ENCODE results near the gene EGR2.

EGR2 gene

GRCh38 chr10:62816331-62817120, at the start of gene EGR2:
TSS of gene EGR2 (minus strand) at chr10:62816366. CDS start at chr10:62816029, 337 bp downstream.
- DNase-seq (ENCODE audit: low read depth), result peak; percentile 85
- no peak for TF ChIP-seq CTCF (IDR thresholded peaks at IDR 0.05; ENCODE audit: control insufficient read depth, extremely low read depth, insufficient read depth)
- peak within 1 kb of the TSS; percentile 66 for H3K4me3 ChIP-seq (ENCODE audit: low read depth, low read length)

GRCh38 chr10:62862447-62862846, 46.3 kb upstream of the EGR2 start:
- no peak for TF ChIP-seq CTCF (IDR thresholded peaks at IDR 0.05; ENCODE audit: control insufficient read depth, extremely low read depth, insufficient read depth)
- DNase-seq (ENCODE audit: low read depth), result no peak
- H3K4me3 ChIP-seq (ENCODE audit: low read depth, low read length), result no peak overlapping the region

- TF ChIP-seq CTCF (IDR thresholded peaks at IDR 0.05; ENCODE audit: control insufficient read depth, extremely low read depth, insufficient read depth), result no peak
- DNase-seq (ENCODE audit: low read depth), result no peak
- no peak overlapping the region for H3K4me3 ChIP-seq (ENCODE audit: low read depth, low read length)
Measured at GRCh38 chr10:62861507-62861906, 45.3 kb upstream of the EGR2 start.

- no peak overlapping the region for H3K4me3 ChIP-seq (ENCODE audit: low read depth, low read length)
- no peak for TF ChIP-seq CTCF (IDR thresholded peaks at IDR 0.05; ENCODE audit: control insufficient read depth, extremely low read depth, insufficient read depth)
- DNase-seq (ENCODE audit: low read depth), result no peak
Measured at GRCh38 chr10:62860946-62861345, 44.8 kb upstream of the EGR2 start.

- TF ChIP-seq CTCF (IDR thresholded peaks at IDR 0.05; ENCODE audit: control insufficient read depth, extremely low read depth, insufficient read depth), result no peak
- no peak for DNase-seq (ENCODE audit: low read depth)
- H3K4me3 ChIP-seq (ENCODE audit: low read depth, low read length), result no peak overlapping the region
Measured at GRCh38 chr10:62858364-62858763, 42.2 kb upstream of the EGR2 start.

- no peak for TF ChIP-seq CTCF (IDR thresholded peaks at IDR 0.05; ENCODE audit: control insufficient read depth, extremely low read depth, insufficient read depth)
- DNase-seq (ENCODE audit: low read depth), result peak; percentile 11
Measured at GRCh38 chr10:62856021-62856420, 39.9 kb upstream of the EGR2 start.

GRCh38 chr10:62853710-62854109, 37.5 kb upstream of the EGR2 start:
- DNase-seq (ENCODE audit: low read depth), result no peak
- H3K4me3 ChIP-seq (ENCODE audit: low read depth, low read length), result no peak overlapping the region
- no peak for TF ChIP-seq CTCF (IDR thresholded peaks at IDR 0.05; ENCODE audit: control insufficient read depth, extremely low read depth, insufficient read depth)

More at GRCh38 chr10:62856021-62856420, 39.9 kb upstream of the EGR2 start:
- no peak overlapping the region for H3K4me3 ChIP-seq (ENCODE audit: low read depth, low read length)
